ENCODE results near the gene ACAA2.

The ACAA2 gene

DNA sequence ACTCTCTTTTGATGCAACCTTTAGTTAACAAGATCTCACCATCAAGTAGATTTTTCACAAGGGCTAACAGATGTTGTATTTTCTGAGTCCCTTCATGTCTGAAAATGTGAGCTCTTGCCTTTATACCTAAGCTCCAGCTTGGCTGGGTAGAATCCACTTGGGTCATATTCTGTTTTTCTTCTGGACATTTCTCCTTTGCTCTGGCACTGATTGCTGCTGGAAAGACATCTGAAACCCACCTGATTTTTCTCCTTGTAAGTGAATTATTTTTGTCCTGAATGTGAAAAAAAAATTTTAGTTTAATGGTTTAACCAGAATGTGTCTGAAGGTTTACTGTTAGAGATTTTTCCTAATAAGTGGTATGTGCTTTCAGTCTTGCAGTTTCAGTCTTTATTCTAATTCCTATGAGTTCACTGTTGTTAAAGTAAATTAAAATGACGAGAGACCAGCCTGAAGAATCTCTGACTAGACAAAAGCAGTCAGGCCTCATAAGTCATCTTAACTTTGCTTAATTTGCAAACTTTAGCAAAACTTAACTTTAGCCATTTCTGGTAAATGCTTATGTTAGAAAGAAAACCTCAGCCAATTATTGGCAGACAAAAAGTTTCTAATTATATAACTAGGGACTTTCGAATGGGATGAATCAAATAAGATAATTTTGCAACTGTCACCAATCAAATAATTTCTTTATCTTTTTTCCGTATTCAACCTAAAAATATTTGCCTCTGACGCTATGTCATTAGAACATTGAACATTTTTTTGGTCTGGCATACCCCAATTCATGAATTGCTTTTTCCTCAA is 70.8 kb downstream of the ACAA2 start:
- H4K20me1 ChIP-seq (ENCODE audit: insufficient read depth, low read length): no peaks in the 10 kb centered on the region
- H3K9me3 ChIP-seq (ENCODE audit: insufficient read depth, low read length, severe bottlenecking): no peaks in the 10 kb centered on the region
- ATAC-seq (ENCODE audit: insufficient read depth, low read depth) (no peak), DNase-seq (no peak)
- no peak overlapping the region for H3K9ac ChIP-seq (ENCODE audit: low read depth, low read length)
- peaks cover 3% of the 10 kb centered on the region for H3K27me3 ChIP-seq (ENCODE audit: insufficient read depth, low read length, poor library complexity)
- H3K4me1 ChIP-seq (ENCODE audit: insufficient read depth, low read length): no peaks in the 10 kb centered on the region
- H3K4me2 ChIP-seq (ENCODE audit: insufficient read depth, low read length): no peak overlapping the region
- no peak overlapping the region for H3K4me3 ChIP-seq (ENCODE audit: low read depth in 1 of 2, low read length in 2 of 2)
- TF ChIP-seq EZH2 (IDR thresholded peaks at IDR 0.05; ENCODE audit: borderline replicate concordance, low read depth, low read length, severe bottlenecking): no peak
- TF ChIP-seq, protein P1, sequence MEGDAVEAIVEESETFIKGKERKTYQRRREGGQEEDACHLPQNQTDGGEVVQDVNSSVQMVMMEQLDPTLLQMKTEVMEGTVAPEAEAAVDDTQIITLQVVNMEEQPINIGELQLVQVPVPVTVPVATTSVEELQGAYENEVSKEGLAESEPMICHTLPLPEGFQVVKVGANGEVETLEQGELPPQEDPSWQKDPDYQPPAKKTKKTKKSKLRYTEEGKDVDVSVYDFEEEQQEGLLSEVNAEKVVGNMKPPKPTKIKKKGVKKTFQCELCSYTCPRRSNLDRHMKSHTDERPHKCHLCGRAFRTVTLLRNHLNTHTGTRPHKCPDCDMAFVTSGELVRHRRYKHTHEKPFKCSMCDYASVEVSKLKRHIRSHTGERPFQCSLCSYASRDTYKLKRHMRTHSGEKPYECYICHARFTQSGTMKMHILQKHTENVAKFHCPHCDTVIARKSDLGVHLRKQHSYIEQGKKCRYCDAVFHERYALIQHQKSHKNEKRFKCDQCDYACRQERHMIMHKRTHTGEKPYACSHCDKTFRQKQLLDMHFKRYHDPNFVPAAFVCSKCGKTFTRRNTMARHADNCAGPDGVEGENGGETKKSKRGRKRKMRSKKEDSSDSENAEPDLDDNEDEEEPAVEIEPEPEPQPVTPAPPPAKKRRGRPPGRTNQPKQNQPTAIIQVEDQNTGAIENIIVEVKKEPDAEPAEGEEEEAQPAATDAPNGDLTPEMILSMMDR (IDR thresholded peaks at IDR 0.05; ENCODE audit: borderline replicate concordance, extremely low read depth, low read length, poor library complexity, severe bottlenecking): no peak
- no peak overlapping the region for H3K27ac ChIP-seq (ENCODE audit: low read length)
- no peaks in the 10 kb centered on the region for H3K79me2 ChIP-seq (ENCODE audit: insufficient read depth, low read length)
- no peaks in the 10 kb centered on the region for H3K36me3 ChIP-seq (ENCODE audit: insufficient read depth, low read length)
- no peak overlapping the region for H2AFZ ChIP-seq (ENCODE audit: low read depth, low read length)

DNA sequence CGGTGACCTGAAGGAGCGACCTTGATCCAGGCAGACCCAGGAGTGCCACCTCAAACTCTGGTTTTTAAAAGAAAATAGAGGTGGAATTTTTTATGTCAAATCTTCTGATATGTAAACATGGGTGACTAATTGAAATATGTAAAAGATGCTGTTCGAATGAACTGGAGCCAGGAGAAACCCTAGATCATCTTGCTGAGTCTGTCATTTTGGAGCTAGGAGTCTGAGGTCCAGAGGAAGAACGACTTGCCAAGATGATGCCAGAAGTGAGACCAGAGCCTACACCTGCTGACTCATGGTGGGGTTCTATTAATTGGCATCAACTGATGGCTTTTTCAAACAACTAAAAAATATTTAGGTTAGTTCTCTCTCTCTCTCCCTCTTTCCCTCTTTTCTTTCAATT is 74.1 kb downstream of the ACAA2 start:
- no peak for ATAC-seq (ENCODE audit: insufficient read depth, low read depth)
- H3K4me1 ChIP-seq (ENCODE audit: insufficient read depth, low read length): no peaks in the 10 kb centered on the region

DNA sequence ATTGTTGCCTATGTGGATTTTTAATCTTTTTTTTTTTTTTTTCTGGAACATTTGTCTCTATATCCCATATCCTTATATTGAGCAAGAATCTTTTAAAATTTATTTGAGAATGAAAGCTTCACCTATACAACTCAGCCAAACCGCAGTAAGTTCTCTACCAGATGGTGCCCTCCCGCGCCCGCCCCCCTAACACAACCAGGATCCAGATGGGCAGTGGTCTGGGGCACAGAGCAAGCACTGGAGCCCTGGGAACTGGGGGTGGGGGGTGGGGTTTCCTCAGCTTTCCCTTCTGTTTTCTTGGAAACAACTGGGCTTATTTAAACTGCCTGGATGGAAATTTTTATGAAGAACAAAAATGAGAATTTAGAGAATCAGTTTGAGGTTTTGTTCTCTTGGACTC is 74.6 kb downstream of the ACAA2 start:
- no peak for TF ChIP-seq EZH2 (IDR thresholded peaks at IDR 0.05; ENCODE audit: borderline replicate concordance, low read depth, low read length, severe bottlenecking)
- TF ChIP-seq, protein P1 (IDR thresholded peaks at IDR 0.05; ENCODE audit: borderline replicate concordance, extremely low read depth, low read length, poor library complexity, severe bottlenecking): no peak
- H3K27me3 ChIP-seq (ENCODE audit: insufficient read depth, low read length, poor library complexity): peaks cover 4% of the 10 kb centered on the region
- H2AFZ ChIP-seq (ENCODE audit: low read depth, low read length): no peak overlapping the region
- no peaks in the 10 kb centered on the region for H4K20me1 ChIP-seq (ENCODE audit: insufficient read depth, low read length)
- no peak overlapping the region for H3K4me3 ChIP-seq (ENCODE audit: low read depth in 1 of 2, low read length in 2 of 2)
- no peak overlapping the region for H3K4me2 ChIP-seq (ENCODE audit: insufficient read depth, low read length)
- no peaks in the 10 kb centered on the region for H3K36me3 ChIP-seq (ENCODE audit: insufficient read depth, low read length)
- H3K9ac ChIP-seq (ENCODE audit: low read depth, low read length): no peak overlapping the region
- ATAC-seq (ENCODE audit: insufficient read depth, low read depth): no peak
- no peaks in the 10 kb centered on the region for H3K79me2 ChIP-seq (ENCODE audit: insufficient read depth, low read length)
- H3K4me1 ChIP-seq (ENCODE audit: insufficient read depth, low read length): no peaks in the 10 kb centered on the region
- no peak for DNase-seq
- no peaks in the 10 kb centered on the region for H3K9me3 ChIP-seq (ENCODE audit: insufficient read depth, low read length, severe bottlenecking)
- H3K27ac ChIP-seq (ENCODE audit: low read length): no peak overlapping the region

More for the DNA sequence above, 74.1 kb downstream of the ACAA2 start:
- Histone ChIP-seq H3K4me3 (ENCODE audit: low read depth in 1 of 2, low read length in 2 of 2) (no peak overlapping the region), H3K27me3 (ENCODE audit: insufficient read depth, low read length, poor library complexity) (peaks cover 4% of the 10 kb centered on the region), H3K4me2 (ENCODE audit: insufficient read depth, low read length) (no peak overlapping the region), H4K20me1 (ENCODE audit: insufficient read depth, low read length) (no peaks in the 10 kb centered on the region), H3K79me2 (ENCODE audit: insufficient read depth, low read length) (no peaks in the 10 kb centered on the region), H2AFZ (ENCODE audit: low read depth, low read length) (no peak overlapping the region), H3K9me3 (ENCODE audit: insufficient read depth, low read length, severe bottlenecking) (no peaks in the 10 kb centered on the region), H3K9ac (ENCODE audit: low read depth, low read length) (no peak overlapping the region), H3K36me3 (ENCODE audit: insufficient read depth, low read length) (no peaks in the 10 kb centered on the region), H3K27ac (ENCODE audit: low read length) (no peak overlapping the region)
- DNase-seq: no peak
- TF ChIP-seq, protein P1 (IDR thresholded peaks at IDR 0.05; ENCODE audit: borderline replicate concordance, extremely low read depth, low read length, poor library complexity, severe bottlenecking): no peak
- TF ChIP-seq EZH2 (IDR thresholded peaks at IDR 0.05; ENCODE audit: borderline replicate concordance, low read depth, low read length, severe bottlenecking): no peak
